AG04450 (cell line): ENCODE measurements around the gene SRF. TPM values are rescaled to one million over a fixed set of nuclear protein-coding genes. Genes with fewer than 3 reads are reported as not detected.

Experiments
- CTCF ChIA-PET: fragments of 300-600, 350-600 bp; formaldehyde crosslinking; extraction: SDS; loops from one replicate; lab custom pipeline; 2022; ENCODE audit warnings: antibody characterized with exemption, inconsistent platforms; lab: Charles Lee
- POLR2A ChIA-PET: fragments of 350-600 bp; formaldehyde crosslinking; extraction: SDS; loops from one replicate; lab custom pipeline; 2021; ENCODE audit warnings: antibody characterized with exemption, inconsistent platforms; lab: Yijun Ruan, JAX
- DNase-seq: peaks from one replicate; pipeline ENCODE4 v3.0.0-alpha.2; 2011; ENCODE audit warnings: low read depth, low spot score
- H3K27ac ChIP-seq: one replicate; pipeline ENCODE4 v1.5.1; 2012; ENCODE audit warnings: low read depth, low read length, control low read depth
- H3K27me3 ChIP-seq: one replicate; pipeline ENCODE4 v1.6.0; 2012; ENCODE audit warnings: low read length; ENCODE audit not compliant: control insufficient read depth, insufficient read depth
- H3K4me3 ChIP-seq: 2 replicates; pipeline ENCODE4 v1.5.1; 2011; ENCODE audit warnings: mild to moderate bottlenecking, low read depth, low read length, control low read depth
- H3K9me3 ChIP-seq: 2 replicates; pipeline ENCODE4 v1.5.1; 2012; ENCODE audit warnings: low read length; ENCODE audit not compliant: control insufficient read depth, insufficient read depth
- CTCF ChIP-seq: IDR thresholded peaks from 2 replicates; pipeline ENCODE4 v1.5.1; 2011; ENCODE audit warnings: low read depth, low read length, control low read depth, inconsistent platforms
- polyA plus RNA-seq: library from polyadenylated mRNA; depleted of rRNA; stranded (reverse); fragments of >200 nt; gene quantifications from 2 replicates; pipeline ENCODE4 v1.2.3, GENCODE V29; 2011

Gene SRF
- polyA plus RNA-seq, 1 experiment: 36.8 TPM

GRCh38 chr6:43215066-43215465 lies 44.0 kb downstream of the SRF start:
- H3K27me3 ChIP-seq: no peaks in the 10 kb centered on the region
- no peak for TF ChIP-seq CTCF
- no peak overlapping the region for H3K4me3 ChIP-seq
- POLR2A ChIA-PET: interaction anchor here (0.6 to 1.1 kb wide), 3 partner anchors 14 to 305 kb away, joined by 3 read pairs; partner anchors contain the start of gene DNPH1
- no peak for DNase-seq
- CTCF ChIA-PET: interaction anchor here (1.4 kb wide), 1 partner anchor 14 kb away, joined by 4 read pairs; the partner anchor contains the start of gene DNPH1
- H3K27ac ChIP-seq: no peak overlapping the region
- no peaks in the 10 kb centered on the region; the same call in 1 of the 2 replicates for H3K9me3 ChIP-seq

GRCh38 chr6:43216200-43216599 lies 45.1 kb downstream of the SRF start:
- no peak overlapping the region for H3K27ac ChIP-seq
- CTCF ChIA-PET: interaction anchor here (0.7 kb wide), 1 partner anchor 13 kb away, joined by 3 read pairs; the partner anchor contains the start of gene DNPH1
- H3K4me3 ChIP-seq: no peak overlapping the region
- no peak for TF ChIP-seq CTCF
- DNase-seq: no peak
- no peaks in the 10 kb centered on the region; the same call in 1 of the 2 replicates for H3K9me3 ChIP-seq
- POLR2A ChIA-PET: no interaction called here
- H3K27me3 ChIP-seq: no peaks in the 10 kb centered on the region

GRCh38 chr6:43217351-43217750 lies 46.3 kb downstream of the SRF start:
- TF ChIP-seq CTCF: no peak
- ChIA-PET POLR2A (no interaction called here), CTCF (no interaction called here)
- no peak overlapping the region for H3K4me3 ChIP-seq
- H3K27me3 ChIP-seq: no peaks in the 10 kb centered on the region
- no peak for DNase-seq
- no peak overlapping the region for H3K27ac ChIP-seq
- no peaks in the 10 kb centered on the region; the same call in 1 of the 2 replicates for H3K9me3 ChIP-seq

GRCh38 chr6:43219119-43219518 lies 48.0 kb downstream of the SRF start:
- ChIA-PET POLR2A (interaction anchor here (1.2 kb wide), 1 partner anchor 19 kb away, joined by 3 read pairs; no protein-coding TSS in a partner anchor), CTCF (interaction anchor here (1.7 kb wide), 1 partner anchor 10 kb away, joined by 7 read pairs; the partner anchor contains the start of gene DNPH1)
- no peaks in the 10 kb centered on the region for H3K9me3 ChIP-seq
- no peaks in the 10 kb centered on the region for H3K27me3 ChIP-seq
- no peak for TF ChIP-seq CTCF
- DNase-seq: no peak
- H3K27ac ChIP-seq: no peak overlapping the region
- no peak overlapping the region for H3K4me3 ChIP-seq

GRCh38 chr6:43219814-43220213 lies 48.7 kb downstream of the SRF start:
- Histone ChIP-seq H3K27me3 (no peaks in the 10 kb centered on the region), H3K27ac (no peak overlapping the region), H3K4me3 (no peak overlapping the region), H3K9me3 (no peaks in the 10 kb centered on the region)
- POLR2A ChIA-PET: interaction anchor here (1.2 to 1.7 kb wide), 2 partner anchors 9 to 18 kb away, joined by 3 to 6 read pairs; partner anchors contain the start of gene DNPH1
- CTCF ChIA-PET: no interaction called here
- TF ChIP-seq CTCF: no peak
- no peak for DNase-seq
